Endothelial cell of hepatic sinusoid (primary cell): Measurements from ENCODE around the gene ARL4A.
"Not testable (repeated sequence)": the region's sequence is repeated elsewhere in the genome, so short reads cannot be mapped to it uniquely, and the experiment has no call there.

Source experiments
- in situ Hi-C: cut with HindIII; loops from 2 replicates; pipeline ENCODE4 v1.10.0; 2017; ENCODE audit warnings: low sequenced_read_pairs

ARL4A gene, protein sequence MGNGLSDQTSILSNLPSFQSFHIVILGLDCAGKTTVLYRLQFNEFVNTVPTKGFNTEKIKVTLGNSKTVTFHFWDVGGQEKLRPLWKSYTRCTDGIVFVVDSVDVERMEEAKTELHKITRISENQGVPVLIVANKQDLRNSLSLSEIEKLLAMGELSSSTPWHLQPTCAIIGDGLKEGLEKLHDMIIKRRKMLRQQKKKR

DNA sequence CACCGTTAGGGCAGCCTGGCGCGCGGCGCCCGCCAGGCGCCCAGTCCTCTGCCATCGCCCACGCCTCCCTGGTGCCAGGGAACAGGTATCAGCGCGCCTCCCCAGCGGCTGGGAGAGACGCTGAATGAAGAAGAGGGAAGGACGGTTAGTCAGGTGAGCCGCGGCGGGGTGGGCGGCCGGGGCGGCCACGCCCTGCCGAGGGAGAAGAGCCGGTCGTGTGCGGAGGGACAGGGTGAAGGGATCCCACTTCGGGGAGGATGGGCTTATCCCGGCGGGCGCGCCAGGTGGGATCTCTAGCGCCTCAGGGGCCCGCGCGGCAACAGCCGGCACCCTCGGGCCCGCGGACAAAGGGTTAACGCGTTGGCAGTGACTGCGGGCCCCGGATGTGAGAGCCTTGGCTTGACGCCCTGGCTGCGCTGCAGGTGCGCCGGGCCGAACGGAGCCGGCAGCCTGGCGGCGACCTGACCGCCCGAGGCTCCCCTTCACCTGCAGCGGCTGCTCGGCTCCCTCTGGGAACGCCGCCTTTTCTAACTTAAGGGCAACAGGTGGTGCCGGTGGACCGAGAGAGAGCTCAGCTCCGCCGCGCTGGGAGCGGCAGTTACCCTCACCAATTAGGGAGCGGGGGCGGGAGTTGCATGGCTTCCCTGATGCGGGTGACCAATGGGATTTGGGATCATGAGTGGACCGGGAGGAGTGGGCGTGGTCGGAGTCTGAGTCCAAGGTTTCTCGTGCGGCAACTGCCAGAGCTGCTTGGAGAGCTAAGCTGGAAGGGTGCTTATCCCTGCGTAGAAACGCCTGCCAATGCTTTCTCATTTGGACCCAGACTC lies at the start of gene ARL4A:
TSS of gene ARL4A (plus strand) at position 743 of the 827 bp plus-strand sequence. CDS start 622 bp downstream, outside the sequence.
- in situ Hi-C loops, result loop anchor here (10.0 kb wide), 1 partner anchor 568 kb away; no protein-coding TSS in a partner anchor

GRCh38 chr7:12637819-12638592 lies 49.4 kb upstream of the ARL4A start:
- in situ Hi-C loops, result no loop called here

- in situ Hi-C loops, result no loop called here
Observed at GRCh38 chr7:12638851-12639456, 48.5 kb upstream of the ARL4A start.

GRCh38 chr7:12640299-12641096 lies 46.9 kb upstream of the ARL4A start:
- in situ Hi-C loops, result no loop called here

GRCh38 chr7:12641196-12641595 lies 46.2 kb upstream of the ARL4A start:
- in situ Hi-C loops, result no loop called here

DNA sequence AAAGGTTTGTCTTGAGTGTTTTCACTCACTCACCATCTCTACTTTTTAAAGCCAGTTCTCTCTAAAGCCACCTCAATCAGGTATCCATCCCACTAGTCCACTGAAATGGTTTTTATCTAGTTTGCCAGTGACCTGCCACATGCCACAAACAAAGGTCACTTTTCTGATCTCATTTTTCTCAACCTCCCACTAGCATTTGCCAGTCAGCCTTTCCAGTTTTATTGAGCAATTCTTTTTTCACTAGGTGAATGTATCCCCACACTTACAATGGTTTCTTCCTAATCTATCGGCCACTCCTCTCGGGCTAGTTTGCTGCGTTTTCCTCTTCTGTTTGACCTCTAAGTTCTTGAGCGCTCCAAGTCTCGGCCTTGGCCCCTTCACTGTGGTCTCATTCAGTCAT lies 44.9 kb upstream of the ARL4A start:
- in situ Hi-C loops, result no loop called here

- in situ Hi-C loops, result no loop called here
Observed at GRCh38 chr7:12643001-12643643, 44.3 kb upstream of the ARL4A start.

- in situ Hi-C loops, result no loop called here
Observed at GRCh38 chr7:12643644-12644043, 43.8 kb upstream of the ARL4A start.

- in situ Hi-C loops, result not testable (repeated sequence)
Observed at GRCh38 chr7:12645212-12645611, 42.2 kb upstream of the ARL4A start.

GRCh38 chr7:12646139-12646538 lies 41.3 kb upstream of the ARL4A start:
- in situ Hi-C loops, result no loop called here

- in situ Hi-C loops, result no loop called here
Observed at GRCh38 chr7:12647364-12648219, 39.8 kb upstream of the ARL4A start.

- in situ Hi-C loops, result no loop called here
Observed at GRCh38 chr7:12648704-12649261, 38.6 kb upstream of the ARL4A start.

- in situ Hi-C loops, result no loop called here
Observed at GRCh38 chr7:12649348-12649747, 38.1 kb upstream of the ARL4A start.

DNA sequence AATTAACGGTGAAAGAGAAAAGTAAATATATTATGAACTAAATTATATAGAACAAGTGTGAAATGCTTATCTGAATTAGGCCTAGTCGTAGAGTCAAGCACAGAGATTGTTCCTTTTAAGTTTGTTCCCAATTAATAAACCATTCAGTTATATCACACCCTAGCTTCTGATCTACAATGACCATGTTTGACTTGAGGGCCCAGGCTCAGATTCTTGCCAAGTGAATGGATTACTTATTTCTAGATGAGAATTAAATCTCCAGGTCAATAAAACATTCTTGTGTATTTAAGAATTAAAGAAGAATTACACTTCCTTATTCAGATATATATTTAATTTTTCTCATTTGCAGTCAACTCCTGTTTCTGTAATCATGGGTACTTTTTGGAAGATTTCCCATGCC lies 37.4 kb upstream of the ARL4A start:
- in situ Hi-C loops, result no loop called here

GRCh38 chr7:12653110-12653509 lies 34.3 kb upstream of the ARL4A start:
- in situ Hi-C loops, result no loop called here

- in situ Hi-C loops, result no loop called here
Observed at GRCh38 chr7:12653518-12653917, 33.9 kb upstream of the ARL4A start.

DNA sequence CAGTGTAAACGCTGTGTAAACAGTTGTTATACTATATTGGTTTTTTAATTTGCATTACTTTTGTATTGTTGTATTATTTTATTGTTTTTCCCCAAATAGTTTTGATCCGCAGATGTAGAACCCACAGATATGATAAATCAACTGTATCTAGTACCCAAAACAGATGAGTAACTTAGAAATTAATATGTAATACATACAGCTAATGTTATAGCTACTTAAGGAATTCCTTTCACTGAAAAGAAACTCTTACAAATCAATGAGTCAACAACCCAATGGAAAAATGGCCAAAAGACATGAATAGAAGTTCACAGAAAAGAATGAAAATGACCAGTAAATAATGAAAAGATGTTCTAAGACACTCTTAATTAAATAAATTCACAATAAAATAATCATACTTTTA lies 32.3 kb upstream of the ARL4A start:
- in situ Hi-C loops, result no loop called here

- in situ Hi-C loops, result not testable (repeated sequence)
Observed at GRCh38 chr7:12660423-12660822, 27.0 kb upstream of the ARL4A start.

- in situ Hi-C loops, result not testable (repeated sequence)
Observed at GRCh38 chr7:12660986-12661385, 26.4 kb upstream of the ARL4A start.
